ENCODE data around the gene CCL25.
"Not testable (repeated sequence)": the region's sequence is repeated elsewhere in the genome, so short reads cannot be mapped to it uniquely, and the experiment has no call there.

Gene CCL25

GRCh38 chr19:8086849-8087248, 34.3 kb downstream of the CCL25 start:
- DNase-seq: no peak

DNA sequence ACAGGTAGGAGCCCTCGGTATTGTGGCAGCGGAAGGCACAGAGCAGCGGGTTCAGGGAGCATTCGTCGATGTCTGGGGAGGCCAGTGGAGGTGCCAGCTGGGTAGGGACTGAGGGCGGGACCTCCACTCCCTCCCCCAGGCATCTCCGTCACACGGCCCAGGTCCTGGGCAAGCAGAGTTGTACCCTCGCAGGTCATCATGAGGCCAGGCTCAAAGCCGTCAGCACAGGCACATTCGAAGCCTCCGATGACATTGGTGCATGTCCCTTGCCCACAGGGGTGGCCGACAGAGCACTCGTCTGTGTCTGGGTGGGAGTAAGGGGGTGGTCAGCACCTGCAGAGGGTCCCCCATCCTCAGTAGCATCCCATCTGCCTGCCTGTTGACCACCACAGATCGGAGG, 35.3 kb downstream of the CCL25 start:
- DNase-seq: no peak

GRCh38 chr19:8088752-8089663, 36.4 kb downstream of the CCL25 start:
- DNase-seq: no peak

DNA sequence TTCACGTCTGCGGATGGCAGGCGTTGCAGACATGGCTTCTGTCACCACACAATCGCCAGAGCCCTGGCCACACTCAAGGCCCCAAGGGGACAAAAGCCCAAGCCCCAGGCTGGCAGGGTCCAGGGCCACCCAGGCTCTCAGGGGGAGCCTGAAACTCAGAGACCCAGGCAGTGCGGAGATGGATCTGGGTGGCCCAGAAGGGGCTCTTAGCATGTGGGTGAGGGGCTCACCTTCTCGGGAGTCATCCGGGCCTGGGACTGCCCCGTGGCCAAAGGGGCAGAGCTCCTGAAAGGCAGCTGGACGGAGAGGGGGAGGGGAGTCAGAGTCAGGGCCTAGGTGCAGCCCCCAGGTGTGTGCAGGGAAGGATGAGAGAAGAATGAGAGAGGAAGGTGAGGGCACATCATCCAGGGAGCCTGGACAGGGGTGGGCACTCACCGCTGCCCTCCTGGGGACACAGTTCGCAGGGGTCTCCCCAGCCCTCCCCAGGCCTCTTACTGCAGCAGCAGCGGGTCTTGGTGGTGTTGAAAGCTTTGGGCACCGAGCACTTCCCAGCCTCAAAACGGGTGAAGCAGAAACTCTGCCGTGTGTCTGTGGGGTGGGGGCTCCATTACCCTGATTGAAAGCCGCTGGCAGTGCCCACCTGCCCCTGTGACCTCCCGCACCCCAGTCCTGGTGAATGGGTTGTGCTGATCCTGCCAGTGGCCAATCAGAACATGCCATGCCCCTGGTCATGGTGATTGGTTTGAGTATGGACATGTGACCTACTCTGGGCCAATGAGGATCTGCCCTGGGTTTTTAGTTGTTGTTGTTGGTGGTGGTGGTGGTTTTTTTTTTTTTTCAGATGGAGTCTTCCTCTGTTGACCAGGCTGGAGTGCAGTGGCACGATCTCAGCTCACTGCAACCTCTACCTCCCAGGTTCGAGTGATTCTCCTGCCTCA, 37.4 kb downstream of the CCL25 start:
- no peak for DNase-seq

DNA sequence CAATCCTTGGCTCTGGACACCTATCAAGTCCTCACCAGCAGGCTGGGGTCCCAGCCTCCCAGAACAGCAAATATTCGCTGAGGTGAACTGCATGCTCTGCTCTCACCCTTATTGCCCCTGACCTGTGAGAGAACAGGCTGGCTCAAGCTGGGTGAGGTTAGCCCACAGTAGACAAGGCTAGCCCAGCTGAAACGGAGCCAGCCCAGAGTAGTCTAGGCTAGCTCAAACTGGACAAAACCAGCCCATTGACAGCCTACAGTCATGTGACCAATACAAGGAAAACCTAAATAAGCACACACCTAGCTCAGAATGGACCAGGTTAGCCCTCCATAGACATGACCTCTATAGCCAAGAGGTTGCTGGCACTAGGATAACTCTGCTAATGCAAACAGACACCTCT, 38.4 kb downstream of the CCL25 start:
- no peak for DNase-seq

GRCh38 chr19:8093740-8094139, 41.2 kb downstream of the CCL25 start:
- DNase-seq: no peak

DNA sequence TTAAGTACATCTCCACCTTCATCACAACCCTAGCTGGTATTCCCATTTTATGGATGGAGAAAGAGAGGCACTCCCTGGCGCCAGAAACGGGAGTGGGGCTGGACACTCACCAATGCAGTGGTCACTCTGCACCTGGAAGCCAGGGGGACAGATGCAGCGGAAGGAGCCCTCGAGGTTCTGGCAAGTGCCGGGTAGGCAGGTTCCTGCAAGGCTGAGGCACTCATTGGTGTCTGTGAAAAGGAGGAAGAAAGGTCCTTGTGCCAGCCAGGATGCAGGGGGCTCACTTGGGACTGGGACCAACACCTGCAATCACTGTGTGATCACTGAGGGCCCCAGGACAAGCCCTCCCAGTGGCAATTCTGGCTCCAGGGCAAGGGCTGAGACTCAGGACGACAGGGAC, 41.8 kb downstream of the CCL25 start:
- no peak for DNase-seq

- no peak for DNase-seq
Observed at GRCh38 chr19:8095354-8095886, 42.9 kb downstream of the CCL25 start.

- no peak for DNase-seq
Observed at GRCh38 chr19:8096071-8096470, 43.5 kb downstream of the CCL25 start.

GRCh38 chr19:8097198-8097597, 44.6 kb downstream of the CCL25 start:
- DNase-seq: no peak

- DNase-seq: no peak
Observed at GRCh38 chr19:8097681-8098567, 45.4 kb downstream of the CCL25 start.

- DNase-seq: no peak
Observed at GRCh38 chr19:8101311-8101710, 48.8 kb downstream of the CCL25 start.

- not testable (repeated sequence) for DNase-seq
Observed at GRCh38 chr19:8101910-8102309, 49.4 kb downstream of the CCL25 start.

DNA sequence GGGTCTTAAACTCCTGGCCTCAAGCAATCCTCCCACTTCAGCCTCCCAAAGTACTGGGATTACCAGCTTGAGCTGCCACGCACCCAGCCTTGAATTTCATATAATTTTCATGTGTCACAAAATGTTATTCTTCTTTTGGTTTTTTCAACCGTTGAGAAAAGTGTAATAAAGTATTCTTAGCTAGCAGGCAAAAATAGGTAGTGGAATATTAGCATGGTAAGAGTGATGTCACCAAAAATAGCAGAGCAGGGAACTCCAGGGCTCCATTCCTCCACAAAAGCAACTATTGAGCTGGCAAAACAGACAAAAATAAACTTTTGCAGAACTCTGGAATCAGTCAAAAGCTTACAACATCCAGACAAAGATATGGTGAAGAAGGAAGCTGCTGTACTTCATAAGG, 52.9 kb downstream of the CCL25 start:
- DNase-seq: no peak

DNA sequence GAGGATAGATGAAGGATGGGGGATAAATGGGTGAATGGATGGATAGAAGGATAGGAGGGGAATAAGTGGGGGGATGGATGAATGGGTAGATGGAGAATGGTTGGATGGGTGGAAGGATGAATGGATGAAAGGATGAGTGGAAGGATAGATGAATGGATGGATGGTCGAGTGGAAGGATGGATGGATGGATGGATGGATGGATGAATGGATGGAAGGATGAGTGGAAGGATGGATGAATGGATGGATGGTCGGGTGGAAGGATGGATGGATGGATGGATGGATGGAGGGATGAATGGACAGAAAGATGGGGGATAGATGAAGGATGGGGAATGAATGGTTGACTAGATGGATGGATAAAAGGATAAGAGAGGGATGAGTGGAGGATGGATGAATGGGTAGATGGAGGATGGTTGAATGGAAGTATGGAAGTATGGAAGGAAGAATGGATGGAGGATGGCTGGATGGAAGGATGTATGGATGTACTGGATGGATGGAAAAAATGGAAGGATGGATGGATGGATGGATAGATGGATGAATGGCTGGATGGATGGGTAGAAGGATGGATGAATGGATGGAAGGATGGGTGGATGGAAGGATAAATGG, 54.8 kb downstream of the CCL25 start:
- DNase-seq: no peak

- no peak for DNase-seq
Observed at GRCh38 chr19:8108560-8109445, 56.2 kb downstream of the CCL25 start.

DNA sequence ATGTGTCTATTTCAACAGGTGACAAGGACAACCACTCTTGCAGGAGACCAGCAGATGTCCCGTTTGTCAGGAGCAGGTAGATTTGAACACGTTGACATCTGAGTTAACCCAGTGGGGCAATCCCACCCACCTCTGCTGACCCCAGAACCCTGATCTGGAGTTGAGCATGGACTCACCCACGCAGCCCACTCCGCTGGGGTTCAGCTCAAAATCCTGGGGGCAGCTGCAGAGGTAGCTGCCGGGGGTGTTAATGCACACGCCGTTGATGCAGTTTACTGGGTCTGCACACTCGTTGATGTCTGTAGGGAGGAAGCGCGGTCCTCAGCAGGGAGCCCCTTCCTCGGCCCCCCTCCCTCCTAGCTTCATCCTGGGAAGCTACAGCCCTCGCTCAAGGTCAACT, 56.9 kb downstream of the CCL25 start:
- no peak for DNase-seq

- no peak for DNase-seq
Observed at GRCh38 chr19:8109890-8110662, 57.5 kb downstream of the CCL25 start.

DNA sequence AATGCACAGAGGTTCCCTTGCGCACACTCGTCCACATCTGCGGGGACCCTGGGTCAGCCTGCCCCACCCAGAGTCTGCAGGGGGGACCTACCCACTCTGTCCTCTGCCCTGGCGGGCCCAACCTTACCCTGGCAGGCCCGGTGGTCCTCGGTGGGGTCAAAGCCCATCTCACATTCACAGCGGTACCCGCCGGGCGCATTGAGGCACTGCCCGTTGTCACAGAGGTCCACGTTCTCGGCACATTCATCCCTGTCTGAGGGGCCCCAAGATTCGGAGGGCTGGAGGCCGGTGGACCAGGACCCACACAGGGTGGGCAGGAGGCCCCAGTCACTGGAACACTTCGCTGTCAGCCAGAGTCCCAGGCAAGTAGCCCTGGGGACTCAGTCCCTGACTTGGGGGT, 58.4 kb downstream of the CCL25 start:
- DNase-seq: no peak

DNA sequence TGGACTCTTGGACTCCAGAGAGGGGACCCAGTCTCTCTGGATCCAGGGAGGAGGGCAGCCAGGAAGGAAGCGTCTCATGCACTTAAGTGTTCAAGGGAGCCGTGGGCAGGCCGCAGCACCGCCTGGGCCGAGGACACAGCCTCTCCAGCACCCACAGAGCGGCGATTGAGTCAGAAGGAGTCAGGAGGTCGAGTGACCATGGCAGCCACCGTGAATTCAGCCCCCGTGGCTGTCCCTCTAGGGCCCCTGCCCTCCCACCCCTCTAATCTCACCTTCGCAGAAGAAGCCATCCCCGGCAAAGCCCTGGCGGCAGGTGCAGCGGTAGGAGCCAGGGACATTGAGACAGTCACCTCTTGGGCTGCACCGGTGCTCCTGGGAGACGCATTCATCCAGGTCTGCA, 58.8 kb downstream of the CCL25 start:
- DNase-seq: no peak

Data from CD4-positive, alpha-beta T cell treated with Interleukin-12 subunit alpha and Interleukin-12 subunit beta, for 1 hour (primary cell).